ENCODE measurements around the gene CFAP97. TPM values are rescaled to one million over a fixed set of nuclear protein-coding genes. Genes with fewer than 3 reads are reported as not detected.
A peak's percentile ranks its signal among the peaks of the same experiment; 100 is the strongest.

Gene CFAP97
- total RNA-seq, result 10 to 100 TPM; 10.6 to 20.9 (median 13.0) TPM
- polyA plus RNA-seq, result 1 to 10 TPM; 3.3 to 4.0 TPM
- long read RNA-seq, donor 1, full-length matches to known transcripts, result 7 of 11 reads
- long read RNA-seq, donor 1, partial matches to known transcripts, result 3 of 11 reads
- long read RNA-seq, donor 1, other reads (novel, unspliced or antisense), result 1 of 11 reads
- long read RNA-seq, donor 2, full-length matches to known transcripts, result 6 of 16 reads
- long read RNA-seq, donor 2, partial matches to known transcripts, result 5 of 16 reads
- long read RNA-seq, donor 2, other reads (novel, unspliced or antisense), result 5 of 16 reads
- long read RNA-seq, donor 3, full-length matches to known transcripts, result 10 of 17 reads
- long read RNA-seq, donor 3, partial matches to known transcripts, result 6 of 17 reads
- long read RNA-seq, donor 3, other reads (novel, unspliced or antisense), result 1 of 17 reads

DNA sequence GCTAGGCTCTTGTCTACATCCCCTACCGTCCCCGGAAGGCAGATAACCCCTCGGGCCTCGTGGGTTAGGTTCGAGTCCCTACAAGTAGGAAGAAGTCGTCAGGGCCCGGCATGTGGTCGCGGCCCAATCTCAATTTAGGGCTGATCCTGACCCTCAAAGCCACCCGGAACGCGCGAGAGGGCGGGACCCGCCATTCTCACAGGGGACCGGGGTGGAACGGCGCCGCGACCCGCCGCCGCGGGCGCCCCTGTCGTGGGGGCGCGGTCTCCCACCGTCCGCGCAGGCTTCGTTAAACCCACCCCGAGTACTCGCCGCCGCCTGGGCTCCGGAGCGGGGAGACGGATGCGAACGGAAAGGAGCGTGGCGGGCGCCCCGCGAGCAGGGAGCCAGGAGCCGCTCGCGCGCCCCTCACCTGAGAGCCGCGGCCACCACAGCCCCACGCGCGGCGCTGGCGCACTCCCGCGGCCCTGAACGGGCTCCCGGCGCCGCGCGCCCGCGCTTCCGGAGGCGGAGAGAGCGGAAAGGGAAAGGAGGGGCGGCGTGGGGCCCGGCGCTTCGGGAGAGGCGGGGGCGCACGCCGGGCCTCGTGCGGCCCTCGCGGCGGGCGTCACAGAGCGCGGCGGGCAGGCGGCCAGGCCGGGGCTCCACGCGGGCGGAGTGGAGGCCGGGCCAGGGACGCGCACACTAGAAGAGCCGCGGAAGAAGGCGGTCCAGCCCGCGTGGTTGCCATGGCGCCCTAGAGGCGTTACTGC is at the start of gene CFAP97:
CFAP97 (minus strand) TSS at position 515 of the 752 bp plus-strand sequence. CDS start 12,804 bp downstream, outside the sequence.
- H3K27me3 ChIP-seq, result peaks cover 0 to 7% (median 0%) of the 10 kb centered on the region in 7 donors
- H3K4me3 ChIP-seq, result peak within 1 kb of the TSS; percentile 42 to 86 (median 79)
- H3K4me1 ChIP-seq, result peaks cover 6 to 39% (median 27%) of the 10 kb centered on the region in 9 donors
- peak; percentile 90 to 92 for DNase-seq
- 0% methylated on average over 99 to 102 of the region's 103 CpGs for WGBS, 2 donors
- intact Hi-C loops (cut with DNase I), result loop anchor here in 3 of 10 donors (5.0 to 10.0 kb wide), 3 partner anchors 191 to 391 kb away; partner anchors contain the start of genes ANKRD37 (in 3 of the 3) and LRP2BP (in 3 of the 3)
- H3K27ac ChIP-seq, result peak within 1 kb of the TSS; percentile 93 to 99 (median 98)
- H3K9me3 ChIP-seq, result no peaks in the 10 kb centered on the region
- peaks cover 0 to 7% (median 0%) of the 10 kb centered on the region in 9 donors for H3K36me3 ChIP-seq
- peak; percentile 92 to 96 (median 94) for ATAC-seq
- TF ChIP-seq, protein P1, sequence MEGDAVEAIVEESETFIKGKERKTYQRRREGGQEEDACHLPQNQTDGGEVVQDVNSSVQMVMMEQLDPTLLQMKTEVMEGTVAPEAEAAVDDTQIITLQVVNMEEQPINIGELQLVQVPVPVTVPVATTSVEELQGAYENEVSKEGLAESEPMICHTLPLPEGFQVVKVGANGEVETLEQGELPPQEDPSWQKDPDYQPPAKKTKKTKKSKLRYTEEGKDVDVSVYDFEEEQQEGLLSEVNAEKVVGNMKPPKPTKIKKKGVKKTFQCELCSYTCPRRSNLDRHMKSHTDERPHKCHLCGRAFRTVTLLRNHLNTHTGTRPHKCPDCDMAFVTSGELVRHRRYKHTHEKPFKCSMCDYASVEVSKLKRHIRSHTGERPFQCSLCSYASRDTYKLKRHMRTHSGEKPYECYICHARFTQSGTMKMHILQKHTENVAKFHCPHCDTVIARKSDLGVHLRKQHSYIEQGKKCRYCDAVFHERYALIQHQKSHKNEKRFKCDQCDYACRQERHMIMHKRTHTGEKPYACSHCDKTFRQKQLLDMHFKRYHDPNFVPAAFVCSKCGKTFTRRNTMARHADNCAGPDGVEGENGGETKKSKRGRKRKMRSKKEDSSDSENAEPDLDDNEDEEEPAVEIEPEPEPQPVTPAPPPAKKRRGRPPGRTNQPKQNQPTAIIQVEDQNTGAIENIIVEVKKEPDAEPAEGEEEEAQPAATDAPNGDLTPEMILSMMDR (IDR thresholded peaks at IDR 0.05), result peak in 3 of 9 donors; percentile 9 to 24 (median 18)

DNA sequence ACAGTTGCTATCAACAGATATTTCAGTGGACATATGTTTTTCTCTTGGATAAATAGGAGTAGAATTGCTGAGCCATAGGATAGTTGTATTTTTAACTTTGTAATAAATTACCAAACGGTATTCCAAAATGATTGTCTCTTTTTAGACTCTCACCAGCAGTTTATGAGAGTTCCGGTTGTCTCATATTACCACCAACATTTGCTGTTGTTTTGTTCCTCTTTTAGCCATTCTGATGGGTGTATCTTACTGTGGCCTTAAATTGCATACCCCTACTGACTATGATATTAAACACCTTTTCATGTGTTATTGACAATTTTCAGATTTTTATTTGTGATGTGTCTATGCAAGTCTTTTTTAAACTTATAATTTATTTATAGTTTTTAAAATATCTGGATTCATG is 45.3 kb upstream of the CFAP97 start:
- no peak for DNase-seq
- no peak for ATAC-seq
- Histone ChIP-seq H3K27ac (no peak overlapping the region), H3K4me1 (peaks cover 0 to 32% (median 9%) of the 10 kb centered on the region in 9 donors), H3K9me3 (no peaks in the 10 kb centered on the region), H3K36me3 (peaks cover 0 to 11% (median 0%) of the 10 kb centered on the region in 9 donors), H3K27me3 (no peaks in the 10 kb centered on the region), H3K4me3 (no peak overlapping the region)
- WGBS, 2 donors, result 82 to 89% methylated on average over 2 of the region's 2 CpGs
- intact Hi-C loops (cut with DNase I), result no loop called here
- TF ChIP-seq, protein P1 (IDR thresholded peaks at IDR 0.05), result no peak

DNA sequence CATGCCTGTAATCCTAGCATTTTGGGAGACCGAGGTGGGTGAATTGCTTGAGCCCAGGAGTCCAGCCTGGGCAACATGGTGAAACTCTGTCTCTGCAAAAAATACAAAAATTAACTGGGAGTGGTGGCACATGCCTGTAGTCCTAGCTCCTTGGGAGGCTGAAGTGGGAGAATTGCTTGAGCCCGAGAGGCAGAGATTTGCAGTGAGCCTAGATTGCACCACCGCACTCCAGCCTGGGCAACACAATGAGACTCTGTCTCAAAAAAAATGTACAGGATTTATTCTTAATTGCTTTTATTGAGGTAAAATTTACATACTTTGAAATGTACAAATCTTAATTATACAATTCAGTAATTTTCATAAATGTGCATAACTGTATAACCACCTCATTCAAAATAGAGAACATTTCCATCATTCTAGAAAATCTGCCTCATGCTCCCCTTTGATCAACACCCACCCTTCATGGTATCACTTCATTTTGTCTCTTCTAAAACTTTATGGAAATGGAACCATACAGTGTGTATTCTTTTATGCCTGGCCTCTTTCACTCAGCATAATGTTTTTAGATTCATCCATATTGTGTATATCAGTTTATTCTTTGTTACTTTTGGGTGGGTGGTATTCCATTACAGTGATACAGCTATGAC is 44.7 kb upstream of the CFAP97 start:
- Histone ChIP-seq H3K27ac (no peak overlapping the region), H3K9me3 (no peaks in the 10 kb centered on the region), H3K36me3 (peaks cover 0 to 11% (median 0%) of the 10 kb centered on the region in 9 donors), H3K27me3 (no peaks in the 10 kb centered on the region), H3K4me3 (no peak overlapping the region), H3K4me1 (peaks cover 0 to 36% (median 9%) of the 10 kb centered on the region in 9 donors)
- WGBS, 2 donors, result 98 to 99% methylated on average over 3 of the region's 3 CpGs
- ATAC-seq (no peak), DNase-seq (no peak)
- TF ChIP-seq, protein P1 (IDR thresholded peaks at IDR 0.05), result no peak
- intact Hi-C loops (cut with DNase I), result no loop called here

DNA sequence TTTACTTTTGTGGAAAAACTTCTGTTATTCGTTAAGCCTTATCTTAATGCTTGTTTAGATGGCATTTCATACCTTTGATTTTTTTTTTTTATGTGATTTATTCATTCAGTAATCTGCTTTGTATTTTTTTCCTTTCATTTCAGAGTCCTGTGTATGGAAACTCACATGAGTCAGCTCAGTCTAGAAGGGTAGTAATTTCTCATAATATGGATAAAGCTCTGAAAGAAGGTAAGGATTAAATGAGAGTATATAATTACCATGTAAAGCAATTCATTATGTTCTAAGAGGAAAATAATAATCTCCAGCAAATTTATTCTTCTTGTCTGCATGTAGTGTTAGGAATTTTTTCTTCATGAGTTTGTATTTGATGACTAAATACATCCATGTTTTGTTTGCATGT is 43.4 kb upstream of the CFAP97 start:
- Histone ChIP-seq H3K27ac (no peak overlapping the region), H3K9me3 (no peaks in the 10 kb centered on the region), H3K4me1 (peaks cover 0 to 39% (median 9%) of the 10 kb centered on the region in 9 donors), H3K27me3 (no peaks in the 10 kb centered on the region), H3K36me3 (peaks cover 0 to 11% (median 0%) of the 10 kb centered on the region in 9 donors), H3K4me3 (no peak overlapping the region)
- WGBS, 2 donors, result 83 to 92% methylated on average over 1 of the region's 1 CpG
- intact Hi-C loops (cut with DNase I), result no loop called here
- TF ChIP-seq, protein P1 (IDR thresholded peaks at IDR 0.05), result no peak
- DNase-seq (no peak), ATAC-seq (no peak)

All from heart right ventricle (tissue), 16 donors.